Neural crest cell (in vitro differentiated cells): ENCODE data around the gene MGST2. TPM values are rescaled to one million over a fixed set of nuclear protein-coding genes. Genes with fewer than 3 reads are reported as not detected.
A peak's percentile ranks its signal among the peaks of the same experiment; 100 is the strongest.

Source experiments
- DNase-seq: peaks from one replicate; pipeline ENCODE4 v3.0.0; 2021; ENCODE audit warnings: low read depth, mixed read lengths, low spot score
- H3K27ac Mint-ChIP-seq: one replicate; pipeline ENCODE4 v1.8.0; 2021; ENCODE audit warnings: mild to moderate bottlenecking, mixed read lengths; ENCODE audit not compliant: unreplicated experiment
- H3K27me3 Mint-ChIP-seq: 2 replicates; pipeline ENCODE4 v1.8.0; 2021; ENCODE audit warnings: low read depth, mild to moderate bottlenecking, mixed read lengths
- H3K36me3 Mint-ChIP-seq: 2 replicates; pipeline ENCODE4 v1.8.0; 2021; ENCODE audit warnings: low read depth, mild to moderate bottlenecking, mixed read lengths
- H3K4me1 Mint-ChIP-seq: 2 replicates; pipeline ENCODE4 v1.8.0; 2021; ENCODE audit warnings: mixed read lengths
- H3K4me3 Mint-ChIP-seq: one replicate; pipeline ENCODE4 v1.8.0; 2021; ENCODE audit warnings: mild to moderate bottlenecking, mixed read lengths
- H3K9me3 Mint-ChIP-seq: 2 replicates; pipeline ENCODE4 v1.8.0; 2021; ENCODE audit warnings: mixed read lengths
- total RNA-seq: library from RNA; stranded (reverse); gene quantifications from 2 replicates; pipeline ENCODE4 v1.2.1, GENCODE V29; 2021
- TF ChIP-seq, protein P1 (sequence below): fragments of 200-600 bp; sonication (generic); conservative IDR thresholded peaks from 2 replicates; pipeline ENCODE4 v1.5.0; 2021; ENCODE audit warnings: antibody characterized with exemption, mild to moderate bottlenecking

MGST2 gene
- total RNA-seq, 1 donor from 2014 or later: 15.3 TPM

DNA sequence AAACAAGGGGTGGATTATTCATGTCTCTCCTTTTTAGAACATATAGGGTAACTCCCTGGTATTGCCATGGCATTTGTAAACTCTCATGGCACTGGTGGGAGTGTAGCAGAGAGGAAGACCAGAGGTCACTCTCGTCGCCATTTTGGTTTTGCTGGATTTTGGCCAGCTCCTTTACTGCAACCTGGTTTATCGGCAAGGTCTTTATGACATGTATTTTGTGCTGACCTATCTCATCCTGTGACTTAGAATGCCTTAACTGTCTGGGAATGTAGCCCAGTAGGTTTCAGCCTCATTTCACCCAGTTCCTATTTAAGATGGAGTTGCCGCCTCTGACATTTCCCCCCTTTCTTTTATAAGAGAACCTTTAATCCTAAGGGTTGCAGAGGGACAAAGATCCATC lies 45.8 kb downstream of the MGST2 start:
- Mint-ChIP-seq H3K27me3 (no peaks in the 10 kb centered on the region), H3K36me3 (peaks cover 21% of the 10 kb centered on the region), H3K27ac (no peak overlapping the region), H3K4me1 (peaks cover 14% of the 10 kb centered on the region), H3K9me3 (peaks cover 2% of the 10 kb centered on the region), H3K4me3 (no peak overlapping the region)
- no peak for DNase-seq
- TF ChIP-seq, protein P1, sequence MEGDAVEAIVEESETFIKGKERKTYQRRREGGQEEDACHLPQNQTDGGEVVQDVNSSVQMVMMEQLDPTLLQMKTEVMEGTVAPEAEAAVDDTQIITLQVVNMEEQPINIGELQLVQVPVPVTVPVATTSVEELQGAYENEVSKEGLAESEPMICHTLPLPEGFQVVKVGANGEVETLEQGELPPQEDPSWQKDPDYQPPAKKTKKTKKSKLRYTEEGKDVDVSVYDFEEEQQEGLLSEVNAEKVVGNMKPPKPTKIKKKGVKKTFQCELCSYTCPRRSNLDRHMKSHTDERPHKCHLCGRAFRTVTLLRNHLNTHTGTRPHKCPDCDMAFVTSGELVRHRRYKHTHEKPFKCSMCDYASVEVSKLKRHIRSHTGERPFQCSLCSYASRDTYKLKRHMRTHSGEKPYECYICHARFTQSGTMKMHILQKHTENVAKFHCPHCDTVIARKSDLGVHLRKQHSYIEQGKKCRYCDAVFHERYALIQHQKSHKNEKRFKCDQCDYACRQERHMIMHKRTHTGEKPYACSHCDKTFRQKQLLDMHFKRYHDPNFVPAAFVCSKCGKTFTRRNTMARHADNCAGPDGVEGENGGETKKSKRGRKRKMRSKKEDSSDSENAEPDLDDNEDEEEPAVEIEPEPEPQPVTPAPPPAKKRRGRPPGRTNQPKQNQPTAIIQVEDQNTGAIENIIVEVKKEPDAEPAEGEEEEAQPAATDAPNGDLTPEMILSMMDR: no peak

DNA sequence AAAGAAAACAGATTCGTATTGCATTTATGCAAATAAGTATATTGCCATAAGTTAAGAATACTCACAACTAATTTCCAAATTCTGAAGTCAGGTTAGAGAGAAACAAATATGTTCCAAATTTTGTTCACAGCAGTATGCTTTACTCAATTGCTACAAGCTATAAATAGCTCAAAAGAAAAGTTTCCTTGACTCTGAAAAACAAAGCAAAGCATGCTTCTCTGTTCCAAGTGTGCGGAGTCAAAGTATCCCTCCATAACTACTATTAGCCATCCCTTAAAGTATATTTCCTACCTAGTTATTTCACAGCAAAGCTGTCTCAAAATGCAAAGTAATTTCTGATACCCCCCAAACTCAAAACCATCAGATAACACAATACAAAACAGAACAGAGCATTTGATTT lies 47.3 kb downstream of the MGST2 start:
- no peak overlapping the region for H3K4me3 Mint-ChIP-seq
- H3K9me3 Mint-ChIP-seq: no peaks in the 10 kb centered on the region
- H3K27ac Mint-ChIP-seq: peak overlapping the region; percentile 69
- peaks cover 14% of the 10 kb centered on the region for H3K4me1 Mint-ChIP-seq
- no peaks in the 10 kb centered on the region for H3K27me3 Mint-ChIP-seq
- peaks cover 21% of the 10 kb centered on the region for H3K36me3 Mint-ChIP-seq
- TF ChIP-seq, protein P1: no peak
- DNase-seq: no peak

DNA sequence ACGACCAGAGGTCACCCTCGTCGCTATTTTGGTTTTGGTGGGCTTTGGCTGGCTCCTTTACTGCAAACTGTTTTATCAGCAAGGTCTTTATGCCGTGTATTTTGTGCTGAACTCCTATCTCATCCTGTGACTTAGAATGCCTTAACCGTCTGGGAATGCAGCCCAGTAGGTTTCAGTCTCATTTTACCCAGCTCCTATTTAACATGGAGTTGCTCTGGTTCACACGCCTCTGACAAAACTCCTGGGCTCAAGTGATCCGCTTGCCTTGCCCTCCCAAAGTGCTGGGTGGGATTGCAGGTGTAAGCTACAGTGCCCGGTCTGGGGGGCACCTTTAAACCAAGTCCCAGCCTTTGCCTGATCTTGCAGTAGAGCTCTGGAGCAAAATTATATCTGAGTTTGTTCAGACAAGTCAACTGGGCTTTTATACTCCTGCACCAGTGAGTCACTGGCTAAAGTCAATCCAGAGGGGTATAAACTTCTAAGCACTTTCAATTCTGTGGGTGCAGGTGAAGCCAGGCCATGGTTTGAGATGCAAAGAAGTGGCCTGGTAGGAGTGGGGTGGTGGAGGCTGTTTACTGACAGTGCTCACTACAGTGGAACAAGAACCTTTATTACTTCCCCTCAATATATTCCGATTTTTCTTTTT lies 50.2 kb downstream of the MGST2 start:
- TF ChIP-seq, protein P1: no peak
- Mint-ChIP-seq H3K36me3 (peaks cover 15% of the 10 kb centered on the region), H3K4me3 (no peak overlapping the region), H3K9me3 (no peaks in the 10 kb centered on the region), H3K27ac (no peak overlapping the region), H3K27me3 (no peaks in the 10 kb centered on the region), H3K4me1 (peaks cover 10% of the 10 kb centered on the region)
- no peak for DNase-seq

DNA sequence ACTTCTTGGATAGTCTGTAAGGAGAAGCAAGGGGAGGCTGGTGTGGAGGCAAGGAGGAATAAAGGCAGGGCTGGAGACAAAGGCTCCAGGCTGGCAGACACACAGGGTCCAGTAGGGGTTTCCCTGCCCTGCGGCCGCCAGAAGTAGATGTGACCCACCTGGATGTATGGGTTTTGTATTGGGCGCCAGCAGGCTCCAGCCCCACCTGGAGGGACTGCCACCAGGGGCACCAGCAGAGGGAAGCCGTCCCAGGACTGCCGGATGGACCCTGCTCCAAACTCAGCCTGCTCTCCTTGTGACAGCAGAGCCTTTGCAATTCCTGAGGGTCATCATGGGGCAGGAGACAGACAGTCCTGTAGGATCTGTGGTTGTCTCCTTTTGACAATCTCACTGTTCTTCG lies 52.7 kb downstream of the MGST2 start:
- Mint-ChIP-seq H3K4me3 (no peak overlapping the region), H3K27ac (no peak overlapping the region), H3K36me3 (peaks cover 13% of the 10 kb centered on the region), H3K4me1 (peaks cover 4% of the 10 kb centered on the region), H3K9me3 (no peaks in the 10 kb centered on the region), H3K27me3 (no peaks in the 10 kb centered on the region)
- TF ChIP-seq, protein P1: no peak
- DNase-seq: no peak

DNA sequence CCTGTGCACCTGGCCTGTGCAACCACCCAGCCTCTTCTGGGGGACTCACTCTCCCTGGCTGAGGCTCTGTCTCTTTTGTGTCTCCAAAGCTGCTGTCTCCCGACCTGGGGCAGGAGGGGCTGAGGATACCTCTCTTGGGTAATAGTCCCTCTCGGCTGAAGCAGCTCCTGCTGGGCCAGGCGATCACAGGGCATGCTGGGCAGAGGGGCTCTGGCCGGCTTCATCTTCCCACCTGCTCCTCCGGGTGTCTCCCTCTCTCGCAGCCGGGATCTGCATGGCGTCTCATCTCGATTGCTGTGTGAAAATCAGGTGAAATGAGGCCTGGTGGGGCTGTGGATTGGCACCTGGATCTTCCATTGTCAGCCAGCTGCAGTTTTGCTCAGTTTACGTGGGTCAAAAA lies 53.2 kb downstream of the MGST2 start:
- DNase-seq: no peak
- Mint-ChIP-seq H3K27ac (no peak overlapping the region), H3K4me1 (peaks cover 2% of the 10 kb centered on the region), H3K4me3 (no peak overlapping the region), H3K36me3 (peaks cover 13% of the 10 kb centered on the region), H3K27me3 (no peaks in the 10 kb centered on the region), H3K9me3 (no peaks in the 10 kb centered on the region)
- TF ChIP-seq, protein P1: no peak
